ENCODE results near the gene DGKB.
A peak's percentile ranks its signal among the peaks of the same experiment; 100 is the strongest.

The DGKB gene

GRCh38 chr7:14322724-14323123 is 579.8 kb downstream of the DGKB start:
- H3K27ac ChIP-seq (replicated peaks), result no peak overlapping the region
- no peaks in the 10 kb centered on the region for H3K27me3 ChIP-seq (ENCODE audit: insufficient read depth, poor library complexity, severe bottlenecking)
- TF ChIP-seq CTCF (IDR thresholded peaks at IDR 0.05; ENCODE audit: insufficient read depth, low read length) (no peak), REST (IDR thresholded peaks at IDR 0.05; ENCODE audit: insufficient replicate concordance, low read depth) (no peak), SPI1 (IDR thresholded peaks at IDR 0.05; ENCODE audit: borderline replicate concordance, low read depth) (no peak), GABPA (IDR thresholded peaks at IDR 0.05; ENCODE audit: low read depth) (no peak), POLR2AphosphoS5 (IDR thresholded peaks at IDR 0.05; ENCODE audit: low read depth) (no peak)
- no peak overlapping the region for H3K4me3 ChIP-seq (replicated peaks; ENCODE audit: insufficient read depth, low read length)
- DNase-seq (ENCODE audit: low read depth in 1 of 2, low spot score in 1 of 2), result no peak

- no peak overlapping the region for H3K27ac ChIP-seq (replicated peaks)
- no peak for TF ChIP-seq POLR2AphosphoS5 (IDR thresholded peaks at IDR 0.05; ENCODE audit: low read depth)
- TF ChIP-seq REST (IDR thresholded peaks at IDR 0.05; ENCODE audit: insufficient replicate concordance, low read depth), result no peak
- no peak for TF ChIP-seq SPI1 (IDR thresholded peaks at IDR 0.05; ENCODE audit: borderline replicate concordance, low read depth)
- TF ChIP-seq GABPA (IDR thresholded peaks at IDR 0.05; ENCODE audit: low read depth), result no peak
- no peak for TF ChIP-seq CTCF (IDR thresholded peaks at IDR 0.05; ENCODE audit: insufficient read depth, low read length)
- no peak for DNase-seq (ENCODE audit: low read depth in 1 of 2, low spot score in 1 of 2)
- H3K4me3 ChIP-seq (replicated peaks; ENCODE audit: insufficient read depth, low read length), result no peak overlapping the region
- H3K27me3 ChIP-seq (ENCODE audit: insufficient read depth, poor library complexity, severe bottlenecking), result no peaks in the 10 kb centered on the region
Observed at GRCh38 chr7:14321947-14322346, 580.6 kb downstream of the DGKB start.

DNA sequence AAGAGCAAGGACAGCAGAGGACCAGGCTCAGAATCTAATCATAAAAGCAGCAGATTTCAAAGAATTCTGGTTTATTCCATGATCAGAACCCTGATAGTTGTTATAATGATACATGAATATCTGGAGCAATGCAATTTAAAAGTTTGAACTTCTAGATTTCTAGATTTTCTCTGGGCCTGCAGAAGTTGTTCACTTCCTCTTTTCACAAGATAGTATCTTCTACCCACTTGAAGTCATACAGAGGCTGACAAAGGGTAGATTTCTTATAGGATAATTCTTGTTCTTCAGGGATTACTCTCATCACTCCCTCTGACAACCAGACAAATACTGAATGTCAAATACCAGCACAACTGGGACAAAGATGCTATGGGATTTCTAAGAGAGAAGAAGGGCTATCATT is 593.1 kb downstream of the DGKB start:
- Histone ChIP-seq H3K27ac (replicated peaks) (no peak overlapping the region), H3K27me3 (ENCODE audit: insufficient read depth, poor library complexity, severe bottlenecking) (no peaks in the 10 kb centered on the region), H3K4me3 (replicated peaks; ENCODE audit: insufficient read depth, low read length) (no peak overlapping the region)
- TF ChIP-seq CTCF (IDR thresholded peaks at IDR 0.05; ENCODE audit: insufficient read depth, low read length), result no peak
- TF ChIP-seq SPI1 (IDR thresholded peaks at IDR 0.05; ENCODE audit: borderline replicate concordance, low read depth), result peak; percentile 91
- DNase-seq (ENCODE audit: low read depth in 1 of 2, low spot score in 1 of 2), result no peak

- TF ChIP-seq REST (IDR thresholded peaks at IDR 0.05; ENCODE audit: insufficient replicate concordance, low read depth), result no peak
- TF ChIP-seq CTCF (IDR thresholded peaks at IDR 0.05; ENCODE audit: insufficient read depth, low read length), result no peak
- no peak for TF ChIP-seq SPI1 (IDR thresholded peaks at IDR 0.05; ENCODE audit: borderline replicate concordance, low read depth)
- TF ChIP-seq GABPA (IDR thresholded peaks at IDR 0.05; ENCODE audit: low read depth), result no peak
- no peak for TF ChIP-seq POLR2AphosphoS5 (IDR thresholded peaks at IDR 0.05; ENCODE audit: low read depth)
- H3K4me3 ChIP-seq (replicated peaks; ENCODE audit: insufficient read depth, low read length), result no peak overlapping the region
Observed at GRCh38 chr7:14305233-14305866, 597.2 kb downstream of the DGKB start.

More at GRCh38 chr7:14305233-14305866, 597.2 kb downstream of the DGKB start:
- Histone ChIP-seq H3K27me3 (ENCODE audit: insufficient read depth, poor library complexity, severe bottlenecking) (no peaks in the 10 kb centered on the region), H3K27ac (replicated peaks) (no peak overlapping the region)
- no peak for DNase-seq (ENCODE audit: low read depth in 1 of 2, low spot score in 1 of 2)
